Astrocyte (in vitro differentiated cells and primary cell): Measurements from ENCODE around the gene CLNK. TPM values are rescaled to one million over a fixed set of nuclear protein-coding genes. Genes with fewer than 3 reads are reported as not detected.

ENCODE experiments used
- DNase-seq: peaks from one replicate; pipeline ENCODE4 v3.0.0-alpha.2; 2010; ENCODE audit warnings: low read depth
- FAIRE-seq: peaks from 2 replicates; lab custom pipeline; 2011; peaks lifted over from hg19 to GRCh38; lab: Jason Lieb, UNC
- H2AFZ ChIP-seq: 2 replicates; pipeline ENCODE4 v1.6.0; 2012; ENCODE audit warnings: low read depth, low read length, inconsistent platforms
- H3K27ac ChIP-seq: 2 replicates; pipeline ENCODE4 v1.5.1; 2011; ENCODE audit warnings: low read depth, low read length, inconsistent platforms
- H3K27me3 ChIP-seq: 2 replicates; pipeline ENCODE4 v1.6.0; 2011; ENCODE audit warnings: low read length, inconsistent platforms; ENCODE audit not compliant: insufficient read depth
- H3K36me3 ChIP-seq: 2 replicates; pipeline ENCODE4 v1.5.1; 2011; ENCODE audit warnings: low read length, inconsistent platforms; ENCODE audit not compliant: insufficient read depth
- H3K4me1 ChIP-seq: 2 replicates; pipeline ENCODE4 v1.5.1; 2011; ENCODE audit warnings: low read length, inconsistent platforms; ENCODE audit not compliant: insufficient read depth
- H3K4me2 ChIP-seq: 2 replicates; pipeline ENCODE4 v1.6.0; 2012; ENCODE audit warnings: low read length, inconsistent platforms
- H3K4me3 ChIP-seq: 2 replicates; pipeline ENCODE4 v1.5.1; 2011; ENCODE audit warnings: low read depth, mild to moderate bottlenecking, low read length, inconsistent platforms; ENCODE audit not compliant: insufficient read depth
- H3K79me2 ChIP-seq: 2 replicates; pipeline ENCODE4 v1.6.0; 2012; ENCODE audit warnings: mild to moderate bottlenecking, low read length, inconsistent platforms; ENCODE audit not compliant: insufficient read depth
- H3K9ac ChIP-seq: 2 replicates; pipeline ENCODE4 v1.6.0; 2012; ENCODE audit warnings: mild to moderate bottlenecking, low read length, inconsistent platforms
- H3K9me3 ChIP-seq: 2 replicates; pipeline ENCODE4 v1.5.1; 2012; ENCODE audit warnings: low read depth, mild to moderate bottlenecking, low read length, inconsistent platforms; ENCODE audit not compliant: insufficient read depth
- H4K20me1 ChIP-seq: 2 replicates; pipeline ENCODE4 v1.6.0; 2012; ENCODE audit warnings: low read length, inconsistent platforms; ENCODE audit not compliant: insufficient read depth
- H3K27ac Mint-ChIP-seq: one replicate; pipeline ENCODE4 v1.8.0; 2021; ENCODE audit warnings: mild to moderate bottlenecking, mixed read lengths; ENCODE audit not compliant: unreplicated experiment
- H3K27me3 Mint-ChIP-seq: one replicate; pipeline ENCODE4 v1.8.0; 2021; ENCODE audit warnings: low read depth, mixed read lengths; ENCODE audit not compliant: unreplicated experiment
- H3K36me3 Mint-ChIP-seq: one replicate; pipeline ENCODE4 v1.8.0; 2021; ENCODE audit warnings: low read depth, mixed read lengths; ENCODE audit not compliant: unreplicated experiment
- H3K4me1 Mint-ChIP-seq: one replicate; pipeline ENCODE4 v1.8.0; 2021; ENCODE audit warnings: low read depth, mixed read lengths; ENCODE audit not compliant: unreplicated experiment
- H3K4me3 Mint-ChIP-seq: one replicate; pipeline ENCODE4 v1.8.0; 2021; ENCODE audit warnings: mild to moderate bottlenecking, moderate library complexity, mixed read lengths; ENCODE audit not compliant: unreplicated experiment
- H3K9me3 Mint-ChIP-seq: one replicate; pipeline ENCODE4 v1.8.0; 2021; ENCODE audit warnings: mild to moderate bottlenecking, mixed read lengths; ENCODE audit not compliant: unreplicated experiment
- CTCF ChIP-seq: IDR thresholded peaks from 2 replicates; pipeline ENCODE4 v1.5.1; 2011; ENCODE audit warnings: low read depth, mild to moderate bottlenecking, inconsistent platforms, low read length, moderate library complexity; ENCODE audit not compliant: insufficient read depth
- EZH2 ChIP-seq: IDR thresholded peaks from 2 replicates; pipeline ENCODE4 v1.6.1; 2012; ENCODE audit warnings: mild to moderate bottlenecking, low read length, inconsistent platforms; ENCODE audit not compliant: insufficient read depth
- total RNA-seq: library from RNA; stranded (reverse); gene quantifications from 2 replicates; pipeline ENCODE4 v1.2.1, GENCODE V29; 2021

CLNK gene
- total RNA-seq, 1 donor from 2014 or later: not detected

- no peak for DNase-seq
- Histone ChIP-seq H3K27ac (no peak overlapping the region), H2AFZ (no peak overlapping the region), H3K4me3 (no peak overlapping the region), H3K79me2 (no peaks in the 10 kb centered on the region), H4K20me1 (no peaks in the 10 kb centered on the region), H3K27me3 (no peaks in the 10 kb centered on the region), H3K9me3 (no peaks in the 10 kb centered on the region), H3K9ac (no peak overlapping the region), H3K4me1 (peaks cover 18% of the 10 kb centered on the region), H3K4me2 (no peak overlapping the region), H3K36me3 (no peaks in the 10 kb centered on the region)
- Mint-ChIP-seq H3K4me3 (no peak overlapping the region), H3K27me3 (peaks cover 15% of the 10 kb centered on the region), H3K4me1 (peaks cover 4% of the 10 kb centered on the region), H3K9me3 (no peaks in the 10 kb centered on the region), H3K27ac (no peak overlapping the region), H3K36me3 (no peaks in the 10 kb centered on the region)
- TF ChIP-seq CTCF: no peak
- TF ChIP-seq EZH2: no peak
- no peak for FAIRE-seq
Observed at GRCh38 chr4:10581022-10581421, 103.5 kb downstream of the CLNK start.

- FAIRE-seq: no peak
- H3K4me1 Mint-ChIP-seq: peaks cover 4% of the 10 kb centered on the region
Observed at GRCh38 chr4:10579648-10580047, 104.9 kb downstream of the CLNK start.

More at GRCh38 chr4:10579648-10580047, 104.9 kb downstream of the CLNK start:
- H3K79me2 ChIP-seq: no peaks in the 10 kb centered on the region
- H3K9ac ChIP-seq: no peak overlapping the region
- TF ChIP-seq EZH2: no peak
- TF ChIP-seq CTCF: no peak
- Mint-ChIP-seq H3K36me3 (peaks cover 2% of the 10 kb centered on the region), H3K27me3 (peaks cover 24% of the 10 kb centered on the region), H3K27ac (no peak overlapping the region), H3K4me3 (no peak overlapping the region), H3K9me3 (no peaks in the 10 kb centered on the region)
- H3K27ac ChIP-seq: no peak overlapping the region
- no peaks in the 10 kb centered on the region for H4K20me1 ChIP-seq
- H3K4me2 ChIP-seq: no peak overlapping the region
- H3K4me1 ChIP-seq: peaks cover 18% of the 10 kb centered on the region
- H3K9me3 ChIP-seq: no peaks in the 10 kb centered on the region
- DNase-seq: no peak
- no peaks in the 10 kb centered on the region for H3K36me3 ChIP-seq
- no peak overlapping the region for H2AFZ ChIP-seq
- no peak overlapping the region for H3K4me3 ChIP-seq
- peaks cover 2% of the 10 kb centered on the region for H3K27me3 ChIP-seq
